Measurements from ENCODE around the gene IGSF21. TPM values are rescaled to one million over a fixed set of nuclear protein-coding genes. Genes with fewer than 3 reads are reported as not detected.

IGSF21 gene
- total RNA-seq, 2 experiments from 2014 or later: not detected

DNA sequence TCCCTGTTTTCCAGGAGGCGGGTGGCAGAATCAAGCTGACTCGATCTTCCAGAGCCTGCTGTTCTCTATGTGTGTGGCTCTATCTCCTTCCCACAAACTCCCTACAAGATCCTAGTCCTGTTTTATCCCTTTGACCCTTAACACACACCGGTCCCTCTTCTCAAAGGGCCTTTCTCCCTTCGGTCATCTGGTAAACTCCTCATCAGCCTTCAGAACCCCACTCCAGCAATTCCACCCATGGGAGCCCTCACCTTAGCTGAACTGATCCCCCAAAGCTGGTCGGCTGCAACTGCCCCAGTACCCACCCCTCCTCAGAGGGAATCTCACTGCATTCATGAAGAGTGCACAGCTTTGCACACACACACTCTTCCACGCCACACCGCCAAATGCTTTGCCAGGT, 184.9 kb downstream of the IGSF21 start:
- Mint-ChIP-seq H3K27me3 (peaks cover 61% of the 10 kb centered on the region), H3K27ac (no peak overlapping the region), H3K36me3 (ENCODE audit: low read depth) (no peaks in the 10 kb centered on the region), H3K4me3 (no peak overlapping the region), H3K9me3 (no peaks in the 10 kb centered on the region), H3K4me1 (ENCODE audit: low read depth) (no peaks in the 10 kb centered on the region)
- ATAC-seq (ENCODE audit: poor library complexity) (no peak), DNase-seq (no peak)
- CTCF ChIA-PET: no interaction called here
- Histone ChIP-seq H3K27me3 (ENCODE audit: control insufficient read depth in 1 of 2, insufficient read depth in 2 of 2, low read length in 2 of 2) (peaks cover 8 to 10% of the 10 kb centered on the region in 2 experiments), H3K4me3 (ENCODE audit: low read length) (no peak overlapping the region), H3K27ac (ENCODE audit: low read depth in 1 of 2, low read length in 2 of 2) (no peak overlapping the region), H3K9me3 (ENCODE audit: control insufficient read depth in 1 of 2, insufficient read depth in 1 of 2, low read length in 2 of 2) (peaks cover 0 to 5% of the 10 kb centered on the region in 2 experiments), H3K4me1 (ENCODE audit: insufficient read depth, low read length) (no peaks in the 10 kb centered on the region), H3K36me3 (ENCODE audit: insufficient read depth, low read length) (no peaks in the 10 kb centered on the region)
- POLR2A ChIA-PET: no interaction called here
- TF ChIP-seq, protein P1, sequence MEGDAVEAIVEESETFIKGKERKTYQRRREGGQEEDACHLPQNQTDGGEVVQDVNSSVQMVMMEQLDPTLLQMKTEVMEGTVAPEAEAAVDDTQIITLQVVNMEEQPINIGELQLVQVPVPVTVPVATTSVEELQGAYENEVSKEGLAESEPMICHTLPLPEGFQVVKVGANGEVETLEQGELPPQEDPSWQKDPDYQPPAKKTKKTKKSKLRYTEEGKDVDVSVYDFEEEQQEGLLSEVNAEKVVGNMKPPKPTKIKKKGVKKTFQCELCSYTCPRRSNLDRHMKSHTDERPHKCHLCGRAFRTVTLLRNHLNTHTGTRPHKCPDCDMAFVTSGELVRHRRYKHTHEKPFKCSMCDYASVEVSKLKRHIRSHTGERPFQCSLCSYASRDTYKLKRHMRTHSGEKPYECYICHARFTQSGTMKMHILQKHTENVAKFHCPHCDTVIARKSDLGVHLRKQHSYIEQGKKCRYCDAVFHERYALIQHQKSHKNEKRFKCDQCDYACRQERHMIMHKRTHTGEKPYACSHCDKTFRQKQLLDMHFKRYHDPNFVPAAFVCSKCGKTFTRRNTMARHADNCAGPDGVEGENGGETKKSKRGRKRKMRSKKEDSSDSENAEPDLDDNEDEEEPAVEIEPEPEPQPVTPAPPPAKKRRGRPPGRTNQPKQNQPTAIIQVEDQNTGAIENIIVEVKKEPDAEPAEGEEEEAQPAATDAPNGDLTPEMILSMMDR (IDR thresholded peaks at IDR 0.05): no peak
- intact Hi-C loops (cut with DNase I, micrococcal nuclease): no loop called here

DNA sequence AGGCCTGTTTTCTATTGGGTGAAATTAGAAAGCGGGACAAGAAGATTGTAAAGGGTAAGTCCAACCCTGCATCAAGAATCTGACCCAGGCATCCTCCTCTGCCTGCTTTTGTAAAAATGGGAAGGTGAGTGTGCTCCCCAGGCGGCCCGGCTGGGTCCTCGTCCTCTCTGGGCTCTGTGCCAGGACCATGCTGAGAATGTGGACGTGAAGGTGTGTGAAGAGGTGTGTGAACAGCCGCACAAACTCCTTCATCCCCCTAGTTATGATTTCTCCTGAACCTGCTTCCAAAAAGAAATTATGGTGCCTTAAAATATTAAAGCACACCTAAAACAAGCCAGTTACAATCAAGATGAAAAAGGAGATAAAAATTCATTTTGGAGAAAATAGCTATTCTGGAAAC, 185.7 kb downstream of the IGSF21 start:
- no peak for DNase-seq
- H3K4me3 ChIP-seq (ENCODE audit: low read length): no peak overlapping the region
- Mint-ChIP-seq H3K9me3 (no peaks in the 10 kb centered on the region), H3K4me3 (no peak overlapping the region), H3K27ac (no peak overlapping the region), H3K36me3 (ENCODE audit: low read depth) (no peaks in the 10 kb centered on the region), H3K4me1 (ENCODE audit: low read depth) (no peaks in the 10 kb centered on the region), H3K27me3 (peaks cover 66% of the 10 kb centered on the region)
- TF ChIP-seq, protein P1 (IDR thresholded peaks at IDR 0.05): no peak
- peaks cover 0 to 5% of the 10 kb centered on the region in 2 experiments for H3K9me3 ChIP-seq (ENCODE audit: control insufficient read depth in 1 of 2, insufficient read depth in 1 of 2, low read length in 2 of 2)
- H3K4me1 ChIP-seq (ENCODE audit: insufficient read depth, low read length): no peaks in the 10 kb centered on the region
- H3K27ac ChIP-seq (ENCODE audit: low read depth in 1 of 2, low read length in 2 of 2): no peak overlapping the region
- H3K36me3 ChIP-seq (ENCODE audit: insufficient read depth, low read length): no peaks in the 10 kb centered on the region
- POLR2A ChIA-PET: no interaction called here
- H3K27me3 ChIP-seq (ENCODE audit: control insufficient read depth in 1 of 2, insufficient read depth in 2 of 2, low read length in 2 of 2): peaks cover 8 to 16% of the 10 kb centered on the region in 2 experiments
- CTCF ChIA-PET: no interaction called here
- intact Hi-C loops (cut with DNase I, micrococcal nuclease): no loop called here
- no peak for ATAC-seq (ENCODE audit: poor library complexity)

DNA sequence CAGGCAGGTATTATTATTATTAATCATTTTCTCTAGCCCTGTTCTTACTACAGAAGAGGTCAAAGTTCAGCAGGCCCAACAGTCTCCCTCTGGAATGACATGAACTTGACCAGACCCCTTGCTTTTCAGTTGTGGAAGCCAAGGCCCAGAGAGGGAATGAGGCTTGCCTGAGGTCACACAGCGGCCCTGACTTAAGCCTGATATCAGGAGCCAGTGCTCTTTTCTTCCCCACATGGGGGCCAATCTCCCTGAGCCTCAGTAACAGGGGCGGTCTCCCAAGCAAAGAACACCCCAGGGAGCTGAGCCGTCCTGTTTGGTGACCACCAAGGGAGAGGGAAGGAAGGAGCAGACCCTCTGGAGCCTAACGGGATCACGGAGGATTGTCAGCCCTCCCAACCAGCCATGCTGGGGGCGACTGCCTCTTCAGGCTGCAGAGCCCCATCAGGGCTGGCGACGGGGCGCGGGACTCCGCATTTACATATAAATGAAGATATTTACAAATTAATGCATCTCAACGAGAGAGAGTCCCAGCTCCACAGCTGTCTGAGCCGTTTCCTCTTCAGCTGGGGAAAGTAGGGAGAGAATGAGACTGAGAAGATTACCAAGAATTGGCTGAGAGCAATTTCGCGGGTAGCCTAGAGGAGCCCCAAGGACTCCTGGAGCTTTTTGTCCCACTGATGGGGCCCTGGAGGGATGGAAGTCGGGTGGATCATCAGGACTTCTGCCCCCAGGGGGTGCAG, 187.0 kb downstream of the IGSF21 start:
- H3K4me3 Mint-ChIP-seq: no peak overlapping the region
- Histone ChIP-seq H3K4me1 (ENCODE audit: insufficient read depth, low read length) (no peaks in the 10 kb centered on the region), H3K36me3 (ENCODE audit: insufficient read depth, low read length) (no peaks in the 10 kb centered on the region), H3K9me3 (ENCODE audit: control insufficient read depth in 1 of 2, insufficient read depth in 1 of 2, low read length in 2 of 2) (peaks cover 0 to 5% of the 10 kb centered on the region in 2 experiments), H3K27ac (ENCODE audit: low read depth in 1 of 2, low read length in 2 of 2) (no peak overlapping the region), H3K27me3 (ENCODE audit: control insufficient read depth in 1 of 2, insufficient read depth in 2 of 2, low read length in 2 of 2) (peaks cover 10 to 18% of the 10 kb centered on the region in 2 experiments), H3K4me3 (ENCODE audit: low read length) (no peak overlapping the region)
- DNase-seq (no peak), ATAC-seq (ENCODE audit: poor library complexity) (no peak)
- TF ChIP-seq, protein P1 (IDR thresholded peaks at IDR 0.05): no peak
- POLR2A ChIA-PET: no interaction called here
- no peaks in the 10 kb centered on the region for H3K36me3 Mint-ChIP-seq (ENCODE audit: low read depth)
- H3K4me1 Mint-ChIP-seq (ENCODE audit: low read depth): no peaks in the 10 kb centered on the region
- intact Hi-C loops (cut with DNase I, micrococcal nuclease): no loop called here
- CTCF ChIA-PET: no interaction called here
- no peak overlapping the region for H3K27ac Mint-ChIP-seq
- H3K9me3 Mint-ChIP-seq: no peaks in the 10 kb centered on the region
- peaks cover 76% of the 10 kb centered on the region for H3K27me3 Mint-ChIP-seq

Measured in CD4-positive, alpha-beta T cell (primary cell).